SK-N-MC (cell line): Measurements from ENCODE around the gene SF3A1.

ENCODE experiments used
- DNase-seq: peaks from one replicate; pipeline ENCODE4 v3.0.0-alpha.2; 2011; ENCODE audit warnings: low read depth, low spot score
- H3K27ac ChIP-seq: fragments of 200-600 bp; sonication (generic); 2 replicates; pipeline ENCODE4 v1.5.1; 2016; ENCODE audit warnings: mixed run types
- H3K36me3 ChIP-seq: fragments of 200-600 bp; sonication (generic); 2 replicates; pipeline ENCODE4 v1.6.1; 2017; ENCODE audit warnings: antibody characterized with exemption, low read length, mixed read lengths; ENCODE audit not compliant: insufficient read depth
- H3K4me3 ChIP-seq: fragments of 200-600 bp; sonication (generic); 2 replicates; pipeline ENCODE4 v1.5.1; 2016
- H3K9ac ChIP-seq: fragments of 200-600 bp; sonication (generic); 2 replicates; pipeline ENCODE4 v1.8.0; 2017; ENCODE audit warnings: mixed run types, mixed read lengths; ENCODE audit not compliant: insufficient read length
- H3K9me3 ChIP-seq: fragments of 200-600 bp; sonication (generic); 2 replicates; pipeline ENCODE4 v1.6.1; 2017; ENCODE audit warnings: low read depth, mild to moderate bottlenecking, antibody characterized with exemption, low read length, moderate library complexity, mixed read lengths
- EZH2 ChIP-seq: fragments of 200-600 bp; sonication (generic); IDR thresholded peaks from one replicate; pipeline ENCODE4 v1.6.1; 2017; ENCODE audit warnings: antibody characterized with exemption
- FOXP2 ChIP-seq: optimal IDR thresholded peaks from 2 replicates; pipeline ENCODE3; 2011; ENCODE audit warnings: mild to moderate bottlenecking, moderate library complexity; ENCODE audit not compliant: insufficient read depth; ENCODE audit errors: extremely low read length, control extremely low read depth
- POLR2AphosphoS5 ChIP-seq: IDR thresholded peaks from 2 replicates; pipeline ENCODE4 v1.6.1; 2012; ENCODE audit warnings: mild to moderate bottlenecking, low read depth, low read length, borderline replicate concordance

SF3A1 gene

GRCh38 chr22:30297991-30298701 lies 58.5 kb downstream of the SF3A1 start:
- Histone ChIP-seq H3K4me3 (no peak overlapping the region), H3K9ac (no peak overlapping the region), H3K27ac (no peak overlapping the region), H3K36me3 (no peaks in the 10 kb centered on the region), H3K9me3 (no peaks in the 10 kb centered on the region)
- no peak for DNase-seq
- TF ChIP-seq FOXP2 (no peak), EZH2 (no peak), POLR2AphosphoS5 (no peak)

- H3K36me3 ChIP-seq: no peaks in the 10 kb centered on the region
- no peaks in the 10 kb centered on the region for H3K9me3 ChIP-seq
- H3K27ac ChIP-seq: no peak overlapping the region
- H3K9ac ChIP-seq: no peak overlapping the region
- DNase-seq: no peak
- H3K4me3 ChIP-seq: no peak overlapping the region
- TF ChIP-seq FOXP2: no peak
- TF ChIP-seq POLR2AphosphoS5: no peak
- TF ChIP-seq EZH2: no peak
These were observed 59.3 kb downstream of the SF3A1 start for GRCh38 chr22:30297276-30297990.

- H3K9ac ChIP-seq: no peak overlapping the region
- DNase-seq: no peak
- no peaks in the 10 kb centered on the region for H3K9me3 ChIP-seq
- H3K36me3 ChIP-seq: no peaks in the 10 kb centered on the region
- H3K4me3 ChIP-seq: no peak overlapping the region
- TF ChIP-seq EZH2 (no peak), FOXP2 (no peak), POLR2AphosphoS5 (no peak)
- no peak overlapping the region for H3K27ac ChIP-seq
These were observed 59.9 kb downstream of the SF3A1 start for GRCh38 chr22:30296833-30297232.

- no peak for TF ChIP-seq POLR2AphosphoS5
- no peak for TF ChIP-seq EZH2
- no peak for TF ChIP-seq FOXP2
- Histone ChIP-seq H3K4me3 (no peak overlapping the region), H3K9ac (no peak overlapping the region), H3K27ac (no peak overlapping the region), H3K9me3 (no peaks in the 10 kb centered on the region), H3K36me3 (no peaks in the 10 kb centered on the region)
- no peak for DNase-seq
These were observed 60.4 kb downstream of the SF3A1 start for GRCh38 chr22:30296324-30296723.

- Histone ChIP-seq H3K9ac (no peak overlapping the region), H3K9me3 (no peaks in the 10 kb centered on the region), H3K27ac (no peak overlapping the region), H3K36me3 (no peaks in the 10 kb centered on the region), H3K4me3 (no peak overlapping the region)
- TF ChIP-seq EZH2 (no peak), POLR2AphosphoS5 (no peak), FOXP2 (no peak)
- DNase-seq: no peak
These were observed 61.1 kb downstream of the SF3A1 start for GRCh38 chr22:30295576-30295975.

GRCh38 chr22:30294830-30295229 lies 61.9 kb downstream of the SF3A1 start:
- no peaks in the 10 kb centered on the region for H3K36me3 ChIP-seq
- no peak for DNase-seq
- no peaks in the 10 kb centered on the region for H3K9me3 ChIP-seq
- TF ChIP-seq EZH2: no peak
- no peak for TF ChIP-seq FOXP2
- TF ChIP-seq POLR2AphosphoS5: no peak
- H3K9ac ChIP-seq: no peak overlapping the region
- no peak overlapping the region for H3K27ac ChIP-seq
- H3K4me3 ChIP-seq: no peak overlapping the region

- Histone ChIP-seq H3K36me3 (no peaks in the 10 kb centered on the region), H3K9ac (no peak overlapping the region), H3K27ac (no peak overlapping the region), H3K9me3 (no peaks in the 10 kb centered on the region), H3K4me3 (no peak overlapping the region)
- no peak for TF ChIP-seq EZH2
- no peak for TF ChIP-seq POLR2AphosphoS5
- TF ChIP-seq FOXP2: no peak
- DNase-seq: no peak
These were observed 62.6 kb downstream of the SF3A1 start for GRCh38 chr22:30294066-30294465.

GRCh38 chr22:30293026-30293425 lies 63.7 kb downstream of the SF3A1 start:
- H3K27ac ChIP-seq: no peak overlapping the region
- TF ChIP-seq EZH2 (no peak), POLR2AphosphoS5 (no peak), FOXP2 (no peak)
- H3K9ac ChIP-seq: no peak overlapping the region
- no peaks in the 10 kb centered on the region for H3K9me3 ChIP-seq
- H3K36me3 ChIP-seq: no peaks in the 10 kb centered on the region
- DNase-seq: no peak
- no peak overlapping the region for H3K4me3 ChIP-seq
